Measurements from ENCODE around the gene PDK2.

PDK2 gene

DNA sequence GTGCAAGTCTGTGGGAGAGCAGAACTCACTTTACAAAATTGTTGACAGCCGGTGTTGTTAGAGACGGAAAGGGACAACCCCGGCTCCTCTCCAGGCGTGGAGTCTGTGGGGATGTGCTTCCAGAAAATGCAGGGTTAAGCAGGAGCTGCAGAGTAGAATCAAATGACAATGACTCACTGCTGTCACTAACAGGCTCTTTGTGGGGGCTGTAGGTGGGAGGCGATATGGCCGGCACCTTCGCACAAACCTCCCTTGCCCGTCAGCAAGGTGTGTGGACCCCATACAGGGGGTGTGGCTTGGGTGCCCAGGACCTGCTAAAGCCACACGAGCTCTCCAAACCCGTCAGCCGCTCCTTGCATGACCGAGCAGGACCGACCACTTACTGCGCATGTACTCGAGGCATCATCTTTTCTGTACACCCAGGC lies 5.8 kb downstream of the PDK2 start:
- DNase-seq (ENCODE audit: low read depth in 2 of 2), result no peak

DNA sequence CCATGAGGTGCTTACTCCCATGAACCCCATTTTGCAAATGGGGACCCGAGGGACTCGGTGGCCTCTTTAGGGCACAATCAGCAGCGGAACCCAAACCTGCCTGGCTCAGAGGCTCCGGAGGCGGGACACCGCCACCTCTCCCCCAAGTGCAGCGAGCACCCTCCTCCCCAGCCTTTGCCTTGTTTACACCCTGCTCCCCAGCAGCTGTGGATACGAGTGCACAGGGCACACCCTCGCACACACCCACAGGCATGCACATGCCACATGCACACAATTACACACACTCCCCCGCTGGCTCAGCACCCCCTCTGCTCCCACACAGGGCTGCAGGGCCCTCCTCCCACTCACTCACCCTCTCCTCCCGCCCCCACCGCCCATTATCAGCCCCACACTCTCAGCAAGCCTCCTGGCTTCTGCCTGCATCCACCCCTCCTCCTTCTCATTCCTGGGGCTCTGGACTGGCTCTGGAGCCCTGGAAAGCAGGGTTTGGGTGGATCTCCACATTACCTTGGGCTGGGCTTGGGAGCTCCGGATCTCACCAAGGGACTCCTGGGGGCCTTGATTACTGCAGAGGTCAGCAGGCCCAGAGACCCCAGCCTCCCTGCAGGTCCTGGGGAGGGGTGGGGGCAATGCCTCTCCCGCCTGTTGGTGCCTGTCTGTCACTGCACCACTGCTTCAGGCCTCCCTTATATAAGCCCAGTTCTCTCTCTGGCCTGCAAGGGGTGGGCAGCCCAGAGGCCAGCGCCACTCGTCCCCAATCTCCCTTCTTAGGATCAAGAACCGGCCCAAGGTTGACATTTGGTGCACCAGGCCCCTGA lies 6.4 kb downstream of the PDK2 start:
- DNase-seq (ENCODE audit: low read depth in 2 of 2), result no peak

DNA sequence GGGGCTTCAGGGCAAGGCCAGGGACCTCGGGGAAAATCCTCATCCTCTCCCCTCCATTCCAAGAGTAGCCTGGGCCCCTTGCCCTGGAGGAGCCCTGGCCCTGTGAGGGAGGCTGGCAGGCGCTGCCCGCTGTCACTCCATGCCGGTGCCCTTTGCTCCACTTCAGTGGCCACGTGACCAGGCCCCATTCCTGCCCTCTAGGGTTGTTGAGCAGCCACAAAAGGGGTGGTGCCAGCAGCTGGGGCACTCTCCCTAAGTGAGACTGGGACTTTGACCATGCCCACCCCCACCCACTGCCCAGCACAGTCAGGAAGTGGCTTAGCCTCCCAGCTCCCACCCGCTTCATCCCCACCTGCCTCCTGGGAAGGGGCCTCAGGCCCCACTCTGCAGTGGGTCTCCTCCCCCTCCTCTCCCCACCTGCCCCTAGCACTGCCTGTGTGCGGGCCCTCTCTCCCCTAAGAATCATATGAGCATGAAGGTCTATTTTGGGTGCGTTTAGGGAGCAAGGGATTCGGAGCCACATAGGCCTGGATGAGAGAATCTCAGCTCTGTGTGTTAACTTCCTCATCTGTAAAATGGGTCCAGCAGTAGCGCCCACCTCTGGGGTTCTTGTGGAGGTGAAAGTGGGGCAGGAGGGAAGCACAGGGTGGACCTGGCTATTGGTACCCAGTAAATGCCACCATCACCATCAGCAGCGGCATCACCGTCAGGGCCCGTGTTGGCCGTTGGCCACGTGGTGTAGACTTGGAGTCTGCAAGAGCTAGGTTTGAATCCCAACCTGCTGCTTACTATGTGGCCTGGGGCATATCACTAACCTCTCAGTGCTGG lies 7.2 kb downstream of the PDK2 start:
- DNase-seq (ENCODE audit: low read depth in 2 of 2), result no peak

DNA sequence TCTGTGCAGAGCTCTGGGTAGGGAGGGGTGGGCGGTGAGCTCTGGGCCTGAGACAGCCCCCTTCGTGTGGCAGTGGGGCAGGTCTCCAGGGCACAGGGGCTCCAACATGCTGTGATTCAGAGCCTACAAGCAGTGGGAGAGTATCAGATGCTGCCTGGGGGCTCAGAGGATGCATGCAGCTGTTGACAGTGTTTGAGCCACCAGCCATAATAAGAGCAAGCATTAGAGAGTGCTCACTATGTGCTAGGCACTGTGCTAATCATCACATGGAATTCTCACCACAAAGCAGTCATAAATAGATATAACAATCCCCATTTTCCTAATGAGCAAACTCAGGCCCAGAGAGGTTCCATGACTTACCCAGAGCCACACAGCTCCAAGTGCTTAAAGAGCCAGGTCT lies 8.1 kb downstream of the PDK2 start:
- no peak for DNase-seq (ENCODE audit: low read depth in 2 of 2)

DNA sequence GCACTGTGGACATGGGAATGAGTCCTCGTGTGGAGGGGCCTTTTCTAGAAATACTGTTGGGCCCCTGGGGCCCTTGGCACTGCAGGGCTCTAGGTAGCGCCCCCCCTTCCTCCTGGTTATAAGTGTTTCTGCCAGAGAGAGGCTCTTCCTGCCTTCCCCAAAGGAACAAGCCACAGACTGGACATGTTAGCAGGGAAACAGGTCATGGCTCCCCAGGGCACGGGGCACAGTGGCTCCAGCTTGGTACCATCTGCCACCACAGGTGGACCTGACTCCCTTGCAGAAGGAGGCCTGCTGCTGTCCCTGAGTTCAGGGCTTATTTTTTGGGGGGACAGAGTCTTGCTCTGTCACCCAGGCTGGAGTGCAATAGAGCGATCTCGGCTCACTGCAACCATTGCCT lies 8.8 kb downstream of the PDK2 start:
- DNase-seq (ENCODE audit: low read depth in 2 of 2), result no peak

DNA sequence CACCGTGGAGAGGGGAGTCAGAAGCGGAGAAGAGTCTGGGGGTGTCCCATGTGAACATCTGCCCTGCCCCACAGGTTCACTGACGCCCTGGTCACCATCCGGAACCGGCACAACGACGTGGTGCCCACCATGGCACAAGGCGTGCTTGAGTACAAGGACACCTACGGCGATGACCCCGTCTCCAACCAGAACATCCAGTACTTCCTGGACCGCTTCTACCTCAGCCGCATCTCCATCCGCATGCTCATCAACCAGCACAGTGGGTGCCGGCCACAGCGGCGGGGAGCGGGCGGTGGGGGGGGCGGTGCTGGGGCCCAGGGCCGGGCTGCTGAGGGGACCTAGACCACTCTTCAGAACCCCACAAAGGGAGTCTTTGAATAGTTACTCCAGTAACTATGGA lies 10.7 kb downstream of the PDK2 start:
- DNase-seq (ENCODE audit: low read depth in 2 of 2), result no peak

DNA sequence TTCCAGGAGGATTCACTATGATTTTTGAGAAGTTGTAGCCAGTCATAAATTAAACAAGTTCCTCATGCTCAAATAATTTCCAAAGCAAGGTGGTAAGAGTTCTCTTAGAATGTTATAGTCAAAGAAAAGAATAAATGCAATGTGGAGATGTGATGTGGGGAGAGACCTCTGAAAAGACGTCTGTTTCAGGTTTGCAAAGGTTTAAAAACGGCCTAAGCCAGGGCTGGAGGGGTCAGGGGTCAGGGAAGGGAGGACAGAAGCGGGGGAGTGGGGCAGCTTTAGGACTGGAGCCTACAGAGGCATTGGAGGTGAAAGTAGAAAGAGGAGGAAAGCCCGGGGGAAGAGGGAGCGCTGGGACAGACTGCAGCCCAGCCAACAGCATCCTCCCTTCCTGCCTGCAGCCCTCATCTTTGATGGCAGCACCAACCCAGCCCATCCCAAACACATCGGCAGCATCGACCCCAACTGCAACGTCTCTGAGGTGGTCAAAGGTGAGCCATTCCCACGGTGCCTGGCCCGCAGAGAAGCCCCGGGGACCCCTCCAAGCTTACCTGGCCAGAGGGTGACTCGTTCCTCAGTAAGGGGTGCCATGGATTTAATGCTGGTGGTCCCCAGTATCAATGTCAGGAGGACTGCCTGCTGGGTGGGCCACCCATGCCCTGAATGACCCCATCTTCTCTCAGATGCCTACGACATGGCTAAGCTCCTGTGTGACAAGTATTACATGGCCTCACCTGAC lies 11.4 kb downstream of the PDK2 start:
- no peak for DNase-seq (ENCODE audit: low read depth in 2 of 2)

DNA sequence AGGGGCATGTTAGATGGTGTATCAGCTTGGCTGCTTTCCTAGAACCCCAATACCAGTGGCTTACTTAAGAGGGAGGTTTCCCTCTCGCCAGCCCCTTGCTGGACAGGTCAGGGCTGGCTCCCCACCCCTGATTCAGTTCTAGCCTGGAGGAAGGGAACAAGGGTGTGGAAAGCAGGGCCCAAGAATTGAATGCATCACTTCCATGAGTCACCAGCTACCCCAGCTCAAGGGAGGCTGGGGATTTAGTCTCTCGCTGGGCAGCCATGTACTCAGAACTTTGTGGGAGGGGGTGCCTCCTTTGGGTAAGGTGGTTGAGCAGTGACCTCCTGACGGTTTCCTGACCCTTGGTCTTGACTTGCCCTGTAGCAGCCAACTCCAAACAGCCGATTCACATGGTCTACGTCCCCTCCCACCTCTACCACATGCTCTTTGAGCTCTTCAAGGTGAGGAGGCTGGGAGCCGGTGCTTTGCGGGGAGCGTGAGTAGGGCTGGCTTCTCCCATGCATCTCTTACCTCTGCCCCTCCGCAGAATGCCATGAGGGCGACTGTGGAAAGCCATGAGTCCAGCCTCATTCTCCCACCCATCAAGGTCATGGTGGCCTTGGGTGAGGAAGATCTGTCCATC lies 12.8 kb downstream of the PDK2 start:
- DNase-seq (ENCODE audit: low read depth in 2 of 2), result no peak

DNA sequence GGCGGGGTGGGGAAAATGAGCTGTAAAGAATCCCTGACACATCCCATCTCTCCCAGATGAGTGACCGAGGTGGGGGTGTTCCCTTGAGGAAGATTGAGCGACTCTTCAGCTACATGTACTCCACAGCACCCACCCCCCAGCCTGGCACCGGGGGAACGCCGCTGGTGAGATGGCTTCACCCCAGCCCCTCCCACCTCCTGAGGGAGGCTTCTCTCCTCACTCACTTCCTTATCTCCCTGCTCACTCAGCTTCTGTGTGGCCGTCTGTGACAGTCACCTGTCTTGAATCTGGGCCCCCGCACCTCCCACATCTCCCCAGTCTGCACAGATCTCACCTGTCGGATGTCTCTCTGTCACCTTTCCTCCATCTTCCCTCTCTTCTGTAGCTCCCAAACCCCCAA lies 13.4 kb downstream of the PDK2 start:
- no peak for DNase-seq (ENCODE audit: low read depth in 2 of 2)

DNA sequence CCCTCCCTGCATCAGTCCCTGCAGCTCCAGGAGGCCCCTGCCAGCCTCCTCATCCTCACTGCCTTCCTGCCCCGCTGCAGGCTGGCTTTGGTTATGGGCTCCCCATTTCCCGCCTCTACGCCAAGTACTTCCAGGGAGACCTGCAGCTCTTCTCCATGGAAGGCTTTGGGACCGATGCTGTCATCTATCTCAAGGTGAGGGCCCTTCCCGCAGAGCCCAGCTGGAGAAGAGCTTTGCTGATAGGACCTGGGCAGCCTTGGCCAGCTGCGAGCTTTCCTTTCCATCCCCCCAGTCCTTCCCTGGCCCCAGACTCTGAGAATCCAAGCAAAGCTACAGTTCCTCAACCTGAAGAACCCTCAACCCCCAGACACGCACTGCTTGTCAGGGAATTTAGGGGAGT lies 14.1 kb downstream of the PDK2 start:
- DNase-seq (ENCODE audit: low read depth in 2 of 2), result no peak

DNA sequence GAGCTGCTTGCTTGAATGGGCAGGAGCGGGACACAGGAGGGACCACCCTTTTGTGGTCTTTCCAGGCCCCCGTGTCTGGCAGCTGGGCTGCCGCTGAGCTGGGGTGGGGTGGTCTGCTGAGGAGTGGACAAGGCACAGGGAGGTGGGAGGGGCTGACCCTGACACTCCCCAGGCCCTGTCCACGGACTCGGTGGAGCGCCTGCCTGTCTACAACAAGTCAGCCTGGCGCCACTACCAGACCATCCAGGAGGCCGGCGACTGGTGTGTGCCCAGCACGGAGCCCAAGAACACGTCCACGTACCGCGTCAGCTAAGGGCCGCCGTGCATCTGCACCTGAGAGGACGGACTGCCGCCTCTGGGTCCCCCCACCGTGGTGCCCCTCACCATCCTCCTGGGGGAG lies 14.6 kb downstream of the PDK2 start:
- DNase-seq (ENCODE audit: low read depth in 2 of 2), result no peak

DNA sequence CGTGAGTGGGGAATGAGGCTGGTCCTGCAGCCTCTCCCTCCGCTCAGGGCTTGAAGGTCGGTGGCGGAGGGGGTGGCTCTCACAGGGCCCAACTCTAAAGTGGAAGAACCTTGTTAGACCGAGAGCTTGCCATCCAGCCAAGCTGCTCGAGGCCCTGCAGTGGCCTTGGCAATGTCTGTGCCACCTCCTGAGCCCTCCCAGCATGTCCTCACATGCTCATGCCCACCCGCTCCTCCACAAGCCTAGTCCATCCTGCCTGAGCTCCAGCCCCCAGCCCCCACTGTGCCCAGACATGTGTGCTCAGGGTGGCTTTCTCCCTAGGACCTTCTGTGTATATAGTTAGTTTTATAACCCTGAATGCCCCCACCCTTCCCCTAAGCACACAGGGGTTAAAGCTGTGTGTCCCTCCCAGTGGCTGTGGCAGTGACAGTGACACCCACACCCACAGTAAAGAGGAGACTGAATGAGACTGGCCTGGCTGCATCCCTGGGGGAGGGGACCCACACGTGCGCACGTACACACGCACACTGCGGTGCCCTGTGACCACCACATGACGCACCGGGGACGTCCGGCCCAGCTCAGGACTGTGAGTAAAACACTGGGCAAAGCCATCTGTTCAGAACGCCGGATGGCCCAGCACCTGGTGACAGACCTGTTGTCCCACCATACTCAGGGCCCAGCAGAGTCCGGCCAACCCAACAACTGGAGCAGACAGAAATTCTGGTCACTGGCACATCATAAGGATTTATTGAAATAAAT lies 15.6 kb downstream of the PDK2 start:
- no peak for DNase-seq (ENCODE audit: low read depth in 2 of 2)

DNA sequence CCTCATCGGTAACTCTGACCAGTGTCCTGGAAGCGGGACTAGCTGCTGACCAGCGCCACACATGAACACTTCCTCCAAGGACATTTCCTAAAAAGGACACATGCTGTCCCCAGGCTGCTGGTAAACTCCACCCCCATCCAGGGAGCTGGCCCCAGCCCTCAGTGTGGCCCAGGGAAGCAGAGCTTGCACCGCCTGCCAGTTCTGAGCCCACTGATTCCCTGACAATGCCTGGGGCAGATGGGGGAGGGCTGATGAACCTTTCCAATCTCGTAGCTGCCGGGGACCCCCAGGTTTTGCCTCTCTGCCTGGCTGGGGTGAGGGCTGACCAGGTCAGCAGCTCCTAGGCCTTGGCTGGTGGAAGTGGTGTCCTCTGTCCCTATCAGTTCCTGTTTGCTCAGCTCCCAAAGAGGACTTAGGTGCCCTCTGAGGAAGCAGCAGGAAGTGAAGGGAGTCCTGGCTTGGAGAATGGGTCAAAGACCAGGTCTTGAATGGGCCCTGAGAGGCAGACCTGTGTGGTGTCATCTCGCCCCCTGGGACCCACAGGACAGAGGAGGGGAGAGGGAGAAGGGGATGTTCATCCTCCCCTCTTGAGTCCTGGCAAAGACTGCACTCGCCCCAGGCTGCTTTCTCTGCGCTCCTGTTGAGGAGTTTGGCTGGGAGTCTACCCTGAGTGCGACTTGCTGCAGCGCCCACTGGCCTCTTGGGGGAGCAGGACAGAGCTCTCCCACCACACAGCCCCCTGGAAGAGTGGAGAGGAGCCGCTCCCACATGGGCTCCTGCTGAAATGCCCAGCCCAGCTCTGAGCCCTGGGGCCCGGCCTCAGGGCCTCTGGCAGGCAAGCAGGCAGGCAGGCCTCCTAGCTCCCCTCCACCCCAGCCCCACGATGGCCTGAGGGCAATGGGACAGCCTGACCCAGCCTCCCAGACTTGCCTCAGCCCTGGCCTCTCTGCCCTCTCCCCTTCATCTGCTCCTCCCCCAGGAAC lies 16.8 kb downstream of the PDK2 start:
- DNase-seq (ENCODE audit: low read depth in 2 of 2), result no peak

DNA sequence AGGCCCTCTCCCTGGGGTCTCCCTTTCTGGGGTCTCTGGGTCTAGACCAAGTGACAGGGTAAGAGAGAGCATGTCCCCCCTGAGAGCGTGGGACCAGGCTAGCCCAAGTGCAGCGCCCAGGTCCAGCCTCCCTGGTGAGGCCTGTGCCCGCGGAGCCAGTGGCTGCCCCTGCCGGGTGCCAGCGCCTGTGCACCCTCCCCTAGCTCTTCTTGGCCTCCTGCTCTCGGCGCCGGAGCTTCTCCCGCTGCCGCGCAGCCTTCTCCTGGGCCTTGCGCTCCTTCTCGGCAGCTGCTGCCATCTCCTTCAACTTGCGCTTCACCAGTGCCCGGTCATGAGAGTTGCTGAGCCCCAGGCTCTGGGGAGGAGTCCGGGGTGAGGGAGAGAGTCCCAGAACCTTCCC lies 17.5 kb downstream of the PDK2 start:
- no peak for DNase-seq (ENCODE audit: low read depth in 2 of 2)

DNA sequence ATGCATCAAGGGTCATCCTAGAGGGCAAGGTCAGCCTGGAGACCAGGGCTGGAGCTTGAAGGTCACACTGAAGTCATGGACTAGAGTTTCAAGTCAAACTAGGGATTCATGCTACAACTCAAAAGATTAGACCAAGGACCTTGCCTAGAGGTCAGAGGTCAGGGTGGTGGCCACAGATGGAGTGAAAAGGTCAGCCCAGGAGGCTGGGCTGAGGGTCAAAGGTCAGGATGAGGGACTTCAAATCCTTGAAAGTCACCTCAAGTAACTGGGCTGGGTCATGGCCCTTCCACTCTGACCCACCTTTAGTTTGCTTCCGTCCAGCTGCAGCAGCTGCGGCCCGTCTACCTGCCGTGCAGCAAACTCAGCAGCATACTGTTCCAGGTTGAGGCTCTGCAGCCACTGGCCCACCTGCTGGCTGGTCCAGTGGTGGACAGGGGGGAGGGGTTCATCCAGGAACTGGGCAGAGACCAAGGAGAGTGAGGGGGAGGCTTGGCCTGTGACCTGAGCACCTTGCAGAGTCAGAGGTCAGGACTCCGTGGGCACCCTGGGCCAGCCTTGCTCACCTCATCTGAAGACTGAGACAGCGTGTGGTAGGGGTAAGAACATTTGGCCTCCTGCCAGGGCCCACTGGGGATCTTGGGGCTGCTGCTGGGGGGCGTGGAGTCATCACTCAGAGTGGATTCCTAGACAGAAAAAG lies 18.6 kb downstream of the PDK2 start:
- no peak for DNase-seq (ENCODE audit: low read depth in 2 of 2)

DNA sequence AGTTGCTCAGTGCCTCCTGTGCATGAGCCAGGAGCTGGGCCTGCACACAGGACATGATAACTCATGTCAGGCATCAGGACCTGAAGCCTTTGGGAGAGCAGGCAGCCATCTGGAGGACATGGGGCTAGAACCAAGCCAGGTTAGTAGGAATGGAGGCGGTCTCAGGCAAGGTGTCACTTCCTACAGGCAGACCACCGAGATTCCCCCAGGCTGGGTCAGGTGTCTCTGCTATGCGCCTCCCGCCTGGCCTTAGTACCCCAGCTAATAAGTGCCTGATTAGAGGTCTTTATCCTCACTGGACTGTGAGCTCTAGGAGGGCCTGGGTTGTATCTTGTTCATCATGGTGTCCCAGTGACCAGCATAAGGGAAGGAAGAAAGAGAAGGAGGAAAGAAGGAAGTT lies 19.2 kb downstream of the PDK2 start:
- no peak for DNase-seq (ENCODE audit: low read depth in 2 of 2)

DNA sequence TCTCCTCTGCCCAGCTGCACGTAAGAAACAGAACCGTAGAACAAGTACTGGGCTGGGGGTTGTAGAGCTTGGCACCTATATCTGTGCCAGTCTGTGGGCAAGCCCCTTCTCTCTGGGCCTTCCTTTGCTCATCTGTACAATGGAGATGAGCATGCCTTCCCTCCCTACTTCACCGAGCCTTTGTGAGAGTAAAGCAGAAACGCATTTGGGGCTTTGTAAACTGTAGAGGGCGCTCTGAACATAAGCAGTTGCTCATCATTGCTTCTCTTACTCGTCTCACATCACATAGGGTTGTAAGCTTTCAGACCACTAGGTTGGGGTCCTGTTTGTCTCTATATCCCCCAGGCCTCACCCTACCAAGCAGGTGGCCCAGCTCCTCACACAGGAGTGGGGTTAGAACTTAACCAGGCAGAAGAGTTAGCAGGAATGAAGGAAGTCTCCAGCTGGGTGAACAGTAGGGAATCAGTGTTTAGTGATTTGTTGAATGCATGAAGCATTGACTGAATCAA lies 19.8 kb downstream of the PDK2 start:
- peak in 1 of 2 donors; percentile 43 for DNase-seq (ENCODE audit: low read depth in 2 of 2)

DNA sequence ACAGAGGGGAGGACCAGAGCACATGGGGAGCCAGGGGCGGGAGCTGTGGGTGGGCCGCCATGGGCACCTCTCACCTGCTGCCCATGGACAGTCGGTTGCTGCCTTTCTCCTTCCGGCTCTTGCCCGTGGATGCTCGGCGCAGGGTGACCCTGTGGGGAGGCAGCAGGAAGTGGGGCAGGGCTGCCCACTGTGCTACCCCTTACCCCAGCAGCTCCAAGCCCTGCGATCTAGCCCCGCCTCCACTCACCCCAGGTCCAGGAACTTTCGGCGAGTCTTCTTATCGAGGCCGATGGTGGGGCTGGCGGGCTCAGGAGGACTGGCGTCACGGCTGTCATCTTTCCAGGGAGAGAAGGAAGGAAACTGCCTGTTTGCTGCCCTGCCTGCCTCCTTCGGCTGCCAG lies 20.6 kb downstream of the PDK2 start:
- no peak for DNase-seq (ENCODE audit: low read depth in 2 of 2)
